ENCODE data around the gene STK17B. TPM values are rescaled to one million over a fixed set of nuclear protein-coding genes. Genes with fewer than 3 reads are reported as not detected.

The STK17B gene
- total RNA-seq, 1 donor from 2014 or later = 42.6 TPM

- TF ChIP-seq, protein P1, sequence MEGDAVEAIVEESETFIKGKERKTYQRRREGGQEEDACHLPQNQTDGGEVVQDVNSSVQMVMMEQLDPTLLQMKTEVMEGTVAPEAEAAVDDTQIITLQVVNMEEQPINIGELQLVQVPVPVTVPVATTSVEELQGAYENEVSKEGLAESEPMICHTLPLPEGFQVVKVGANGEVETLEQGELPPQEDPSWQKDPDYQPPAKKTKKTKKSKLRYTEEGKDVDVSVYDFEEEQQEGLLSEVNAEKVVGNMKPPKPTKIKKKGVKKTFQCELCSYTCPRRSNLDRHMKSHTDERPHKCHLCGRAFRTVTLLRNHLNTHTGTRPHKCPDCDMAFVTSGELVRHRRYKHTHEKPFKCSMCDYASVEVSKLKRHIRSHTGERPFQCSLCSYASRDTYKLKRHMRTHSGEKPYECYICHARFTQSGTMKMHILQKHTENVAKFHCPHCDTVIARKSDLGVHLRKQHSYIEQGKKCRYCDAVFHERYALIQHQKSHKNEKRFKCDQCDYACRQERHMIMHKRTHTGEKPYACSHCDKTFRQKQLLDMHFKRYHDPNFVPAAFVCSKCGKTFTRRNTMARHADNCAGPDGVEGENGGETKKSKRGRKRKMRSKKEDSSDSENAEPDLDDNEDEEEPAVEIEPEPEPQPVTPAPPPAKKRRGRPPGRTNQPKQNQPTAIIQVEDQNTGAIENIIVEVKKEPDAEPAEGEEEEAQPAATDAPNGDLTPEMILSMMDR (IDR thresholded peaks at IDR 0.05; ENCODE audit: insufficient read depth, low read depth, low read length) = no peak
- Histone ChIP-seq H3K79me2 (ENCODE audit: insufficient read depth, low read length) (peaks cover 90% of the 10 kb centered on the region), H3K4me2 (ENCODE audit: low read length) (no peak overlapping the region), H3K36me3 (ENCODE audit: insufficient read depth, low read length) (peaks cover 7% of the 10 kb centered on the region), H4K20me1 (ENCODE audit: insufficient read depth, low read length) (no peaks in the 10 kb centered on the region), H3K9ac (ENCODE audit: low read length) (no peak overlapping the region), H3K9me3 (ENCODE audit: insufficient read depth, low read depth, low read length) (no peaks in the 10 kb centered on the region), H3K27ac (ENCODE audit: low read depth, low read length) (no peak overlapping the region), H3K4me3 (ENCODE audit: insufficient read depth, low read depth, low read length) (no peak overlapping the region), H2AFZ (ENCODE audit: low read depth, low read length) (no peak overlapping the region), H3K4me1 (ENCODE audit: insufficient read depth, low read length) (peaks cover 33% of the 10 kb centered on the region), H3K27me3 (ENCODE audit: insufficient read depth, low read length) (no peaks in the 10 kb centered on the region)
- FAIRE-seq = no peak
- Mint-ChIP-seq H3K27me3 (ENCODE audit: low read depth, unreplicated experiment) (no peaks in the 10 kb centered on the region), H3K27ac (ENCODE audit: unreplicated experiment) (peak overlapping the region; percentile 31), H3K4me3 (ENCODE audit: unreplicated experiment) (no peak overlapping the region), H3K4me1 (ENCODE audit: low read depth, unreplicated experiment) (peaks cover 37% of the 10 kb centered on the region), H3K9me3 (ENCODE audit: unreplicated experiment) (no peaks in the 10 kb centered on the region), H3K36me3 (ENCODE audit: low read depth, unreplicated experiment) (peaks cover 5% of the 10 kb centered on the region)
- no peak for DNase-seq (ENCODE audit: low read depth)
Observed at GRCh38 chr2:196165016-196165415, 6.4 kb downstream of the STK17B start.

DNA sequence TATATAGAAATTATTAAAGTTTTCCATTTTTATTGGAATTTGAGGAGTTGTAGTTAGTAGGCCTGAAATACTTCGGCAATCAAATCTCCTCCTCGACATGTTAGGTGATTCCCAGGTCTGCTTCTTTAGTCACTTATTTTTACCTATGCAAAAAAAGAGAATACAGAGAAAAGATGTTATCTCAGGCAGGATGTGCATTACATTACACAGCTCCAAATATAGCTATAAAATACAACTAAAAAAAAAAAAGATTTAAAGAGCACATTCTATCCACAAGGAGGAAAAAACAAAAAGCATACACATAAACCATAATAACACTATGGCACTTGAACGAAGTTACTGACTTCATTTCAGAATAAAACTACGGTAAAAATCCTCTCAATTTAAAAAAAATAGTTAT, 8.1 kb downstream of the STK17B start:
- Mint-ChIP-seq H3K27ac (ENCODE audit: unreplicated experiment) (peak overlapping the region; percentile 15), H3K4me1 (ENCODE audit: low read depth, unreplicated experiment) (peaks cover 46% of the 10 kb centered on the region), H3K4me3 (ENCODE audit: unreplicated experiment) (no peak overlapping the region), H3K9me3 (ENCODE audit: unreplicated experiment) (no peaks in the 10 kb centered on the region), H3K36me3 (ENCODE audit: low read depth, unreplicated experiment) (peaks cover 5% of the 10 kb centered on the region), H3K27me3 (ENCODE audit: low read depth, unreplicated experiment) (no peaks in the 10 kb centered on the region)
- Histone ChIP-seq H3K4me2 (ENCODE audit: low read length) (no peak overlapping the region), H3K27ac (ENCODE audit: low read depth, low read length) (no peak overlapping the region), H3K4me1 (ENCODE audit: insufficient read depth, low read length) (peaks cover 39% of the 10 kb centered on the region), H3K4me3 (ENCODE audit: insufficient read depth, low read depth, low read length) (no peak overlapping the region), H2AFZ (ENCODE audit: low read depth, low read length) (no peak overlapping the region), H3K36me3 (ENCODE audit: insufficient read depth, low read length) (peaks cover 7% of the 10 kb centered on the region), H3K79me2 (ENCODE audit: insufficient read depth, low read length) (peaks cover 87% of the 10 kb centered on the region), H3K9me3 (ENCODE audit: insufficient read depth, low read depth, low read length) (no peaks in the 10 kb centered on the region), H3K27me3 (ENCODE audit: insufficient read depth, low read length) (no peaks in the 10 kb centered on the region), H3K9ac (ENCODE audit: low read length) (no peak overlapping the region), H4K20me1 (ENCODE audit: insufficient read depth, low read length) (no peaks in the 10 kb centered on the region)
- FAIRE-seq (no peak), DNase-seq (ENCODE audit: low read depth) (no peak)
- TF ChIP-seq, protein P1 (IDR thresholded peaks at IDR 0.05; ENCODE audit: insufficient read depth, low read depth, low read length) = no peak
- TF ChIP-seq EZH2 (IDR thresholded peaks at IDR 0.05; ENCODE audit: insufficient read depth, low read length) = no peak

GRCh38 chr2:196162586-196163175, 8.7 kb downstream of the STK17B start:
- Mint-ChIP-seq H3K9me3 (ENCODE audit: unreplicated experiment) (no peaks in the 10 kb centered on the region), H3K36me3 (ENCODE audit: low read depth, unreplicated experiment) (peaks cover 6% of the 10 kb centered on the region), H3K27ac (ENCODE audit: unreplicated experiment) (peak overlapping the region; percentile 69), H3K4me3 (ENCODE audit: unreplicated experiment) (no peak overlapping the region), H3K4me1 (ENCODE audit: low read depth, unreplicated experiment) (peaks cover 44% of the 10 kb centered on the region), H3K27me3 (ENCODE audit: low read depth, unreplicated experiment) (no peaks in the 10 kb centered on the region)
- no peaks in the 10 kb centered on the region for H3K9me3 ChIP-seq (ENCODE audit: insufficient read depth, low read depth, low read length)
- no peak overlapping the region for H3K9ac ChIP-seq (ENCODE audit: low read length)
- FAIRE-seq = no peak
- DNase-seq (ENCODE audit: low read depth) = no peak
- H3K36me3 ChIP-seq (ENCODE audit: insufficient read depth, low read length) = peaks cover 7% of the 10 kb centered on the region
- no peak overlapping the region for H3K27ac ChIP-seq (ENCODE audit: low read depth, low read length)
- H3K79me2 ChIP-seq (ENCODE audit: insufficient read depth, low read length) = peaks cover 85% of the 10 kb centered on the region
- no peak overlapping the region for H3K4me3 ChIP-seq (ENCODE audit: insufficient read depth, low read depth, low read length)
- no peak overlapping the region for H2AFZ ChIP-seq (ENCODE audit: low read depth, low read length)
- no peaks in the 10 kb centered on the region for H4K20me1 ChIP-seq (ENCODE audit: insufficient read depth, low read length)
- no peak overlapping the region for H3K4me2 ChIP-seq (ENCODE audit: low read length)
- peaks cover 33% of the 10 kb centered on the region for H3K4me1 ChIP-seq (ENCODE audit: insufficient read depth, low read length)
- H3K27me3 ChIP-seq (ENCODE audit: insufficient read depth, low read length) = no peaks in the 10 kb centered on the region
- TF ChIP-seq, protein P1 (IDR thresholded peaks at IDR 0.05; ENCODE audit: insufficient read depth, low read depth, low read length) = no peak
- TF ChIP-seq EZH2 (IDR thresholded peaks at IDR 0.05; ENCODE audit: insufficient read depth, low read length) = no peak
